Measurements from ENCODE around the gene ZNF592.

- no peak for TF ChIP-seq CTCF (conservative IDR thresholded peaks at IDR 0.05 in 1 of 2, IDR thresholded peaks at IDR 0.05 in 1 of 2; ENCODE audit: extremely low read depth in 1 of 2, insufficient read depth in 1 of 2, low read depth in 1 of 2, low read length in 2 of 2)
- no peak for TF ChIP-seq EZH2 (IDR thresholded peaks at IDR 0.05; ENCODE audit: borderline replicate concordance, low read length)
These were observed 84.2 kb downstream of the ZNF592 start for GRCh38 chr15:84832448-84833040.
